Osteoblast (primary cell): ENCODE measurements around the gene ANK3. TPM values are rescaled to one million over a fixed set of nuclear protein-coding genes. Genes with fewer than 3 reads are reported as not detected.

ENCODE experiments used
- DNase-seq: peaks from one replicate; pipeline ENCODE4 v3.0.0; 2011; ENCODE audit warnings: low spot score, mixed read lengths; ENCODE audit not compliant: insufficient read length; ENCODE audit errors: missing footprints
- H2AFZ ChIP-seq: 2 replicates; pipeline ENCODE4 v1.6.0; 2011; ENCODE audit warnings: mild to moderate bottlenecking, low read length
- H3K27ac ChIP-seq: 2 replicates; pipeline ENCODE4 v1.5.1; 2011; ENCODE audit warnings: mild to moderate bottlenecking, low read depth, low read length, moderate library complexity
- H3K27me3 ChIP-seq: 2 replicates; pipeline ENCODE4 v1.6.0; 2012; ENCODE audit warnings: mild to moderate bottlenecking, control low read depth, inconsistent platforms, low read length, moderate library complexity; ENCODE audit not compliant: insufficient read depth
- H3K36me3 ChIP-seq: 2 replicates; pipeline ENCODE4 v1.5.1; 2011; ENCODE audit warnings: mild to moderate bottlenecking, low read length, control low read depth, moderate library complexity; ENCODE audit not compliant: insufficient read depth
- H3K4me1 ChIP-seq: 2 replicates; pipeline ENCODE4 v1.5.1; 2011; ENCODE audit warnings: mild to moderate bottlenecking, low read length, control low read depth, moderate library complexity; ENCODE audit not compliant: insufficient read depth
- H3K4me2 ChIP-seq: 2 replicates; pipeline ENCODE4 v1.6.0; 2011; ENCODE audit warnings: mild to moderate bottlenecking, low read length; ENCODE audit not compliant: insufficient read depth
- H3K4me3 ChIP-seq: fragments of 200-600 bp; sonication (generic); 3 replicates; pipeline ENCODE4 v1.5.1; 2012; ENCODE audit warnings: mild to moderate bottlenecking, low read length, inconsistent platforms; ENCODE audit not compliant: insufficient read depth
- H3K79me2 ChIP-seq: 2 replicates; pipeline ENCODE4 v1.6.0; 2012; ENCODE audit warnings: mild to moderate bottlenecking, low read length, control low read depth, inconsistent platforms; ENCODE audit not compliant: insufficient read depth
- H3K9me3 ChIP-seq: 2 replicates; pipeline ENCODE4 v1.5.1; 2011; ENCODE audit warnings: low read depth, low read length, control low read depth
- H4K20me1 ChIP-seq: 2 replicates; pipeline ENCODE4 v1.6.0; 2012; ENCODE audit warnings: mild to moderate bottlenecking, low read length, control low read depth; ENCODE audit not compliant: insufficient read depth
- total RNA-seq: library from RNA; depleted of rRNA; stranded (reverse); fragments of >200 nt; gene quantifications from 2 replicates; pipeline ENCODE4 v1.2.3, GENCODE V29; 2012
- TF ChIP-seq, protein P1 (sequence below): IDR thresholded peaks from 2 replicates; pipeline ENCODE4 v1.5.1; 2011; ENCODE audit warnings: mild to moderate bottlenecking, low read depth, low read length, moderate library complexity; ENCODE audit errors: extremely low read depth

ANK3 gene
- total RNA-seq, 1 donor = 44.5 TPM

- DNase-seq = no peak
- no peak overlapping the region for H3K4me3 ChIP-seq
- H2AFZ ChIP-seq = no peak overlapping the region
- no peaks in the 10 kb centered on the region for H4K20me1 ChIP-seq
- H3K9me3 ChIP-seq = no peaks in the 10 kb centered on the region
- no peaks in the 10 kb centered on the region for H3K36me3 ChIP-seq
- no peaks in the 10 kb centered on the region for H3K79me2 ChIP-seq
- TF ChIP-seq, protein P1, sequence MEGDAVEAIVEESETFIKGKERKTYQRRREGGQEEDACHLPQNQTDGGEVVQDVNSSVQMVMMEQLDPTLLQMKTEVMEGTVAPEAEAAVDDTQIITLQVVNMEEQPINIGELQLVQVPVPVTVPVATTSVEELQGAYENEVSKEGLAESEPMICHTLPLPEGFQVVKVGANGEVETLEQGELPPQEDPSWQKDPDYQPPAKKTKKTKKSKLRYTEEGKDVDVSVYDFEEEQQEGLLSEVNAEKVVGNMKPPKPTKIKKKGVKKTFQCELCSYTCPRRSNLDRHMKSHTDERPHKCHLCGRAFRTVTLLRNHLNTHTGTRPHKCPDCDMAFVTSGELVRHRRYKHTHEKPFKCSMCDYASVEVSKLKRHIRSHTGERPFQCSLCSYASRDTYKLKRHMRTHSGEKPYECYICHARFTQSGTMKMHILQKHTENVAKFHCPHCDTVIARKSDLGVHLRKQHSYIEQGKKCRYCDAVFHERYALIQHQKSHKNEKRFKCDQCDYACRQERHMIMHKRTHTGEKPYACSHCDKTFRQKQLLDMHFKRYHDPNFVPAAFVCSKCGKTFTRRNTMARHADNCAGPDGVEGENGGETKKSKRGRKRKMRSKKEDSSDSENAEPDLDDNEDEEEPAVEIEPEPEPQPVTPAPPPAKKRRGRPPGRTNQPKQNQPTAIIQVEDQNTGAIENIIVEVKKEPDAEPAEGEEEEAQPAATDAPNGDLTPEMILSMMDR = no peak
- no peak overlapping the region for H3K4me2 ChIP-seq
- H3K4me1 ChIP-seq = peaks cover 6% of the 10 kb centered on the region
- no peak overlapping the region for H3K27ac ChIP-seq
- no peaks in the 10 kb centered on the region for H3K27me3 ChIP-seq
These were observed 550 bp upstream of the ANK3 start for GRCh38 chr10:60390224-60390626.

GRCh38 chr10:60388709-60389301 is 870 bp downstream of the ANK3 start:
- H3K4me3 ChIP-seq = no peak overlapping the region
- H4K20me1 ChIP-seq = no peaks in the 10 kb centered on the region
- H3K9me3 ChIP-seq = no peaks in the 10 kb centered on the region
- H3K4me2 ChIP-seq = no peak overlapping the region
- H3K4me1 ChIP-seq = peaks cover 20% of the 10 kb centered on the region
- H3K79me2 ChIP-seq = no peaks in the 10 kb centered on the region
- H2AFZ ChIP-seq = no peak overlapping the region
- DNase-seq = no peak
- no peaks in the 10 kb centered on the region for H3K27me3 ChIP-seq
- TF ChIP-seq, protein P1 = no peak
- no peak overlapping the region for H3K27ac ChIP-seq
- no peaks in the 10 kb centered on the region for H3K36me3 ChIP-seq

- no peaks in the 10 kb centered on the region for H3K36me3 ChIP-seq
- no peaks in the 10 kb centered on the region for H4K20me1 ChIP-seq
- H3K79me2 ChIP-seq = no peaks in the 10 kb centered on the region
- H3K4me3 ChIP-seq = no peak overlapping the region
- H3K4me1 ChIP-seq = peaks cover 26% of the 10 kb centered on the region
- H3K27me3 ChIP-seq = no peaks in the 10 kb centered on the region
- H3K9me3 ChIP-seq = no peaks in the 10 kb centered on the region
- DNase-seq = no peak
- no peak overlapping the region for H2AFZ ChIP-seq
- H3K27ac ChIP-seq = no peak overlapping the region
- no peak overlapping the region for H3K4me2 ChIP-seq
- TF ChIP-seq, protein P1 = no peak
These were observed 1.5 kb downstream of the ANK3 start for GRCh38 chr10:60388116-60388625.

GRCh38 chr10:60387531-60387930 is 2.1 kb downstream of the ANK3 start:
- Histone ChIP-seq H3K4me3 (no peak overlapping the region), H4K20me1 (no peaks in the 10 kb centered on the region), H3K4me2 (no peak overlapping the region), H3K9me3 (no peaks in the 10 kb centered on the region), H3K27me3 (no peaks in the 10 kb centered on the region), H3K79me2 (no peaks in the 10 kb centered on the region), H3K4me1 (peaks cover 30% of the 10 kb centered on the region), H2AFZ (no peak overlapping the region), H3K27ac (no peak overlapping the region), H3K36me3 (no peaks in the 10 kb centered on the region)
- TF ChIP-seq, protein P1 = no peak
- DNase-seq = no peak
